KOPT-K1 (cell line): Measurements from ENCODE around the gene ZNF414.

Experiments
- H3K27ac ChIP-seq: fragments of 200-600 bp; sonication (generic); 2 replicates; pipeline ENCODE4 v1.5.1; 2016; ENCODE audit warnings: antibody characterized with exemption, mild to moderate bottlenecking, low read depth, low read length; ENCODE audit not compliant: poor library complexity, severe bottlenecking
- H3K36me3 ChIP-seq: fragments of 200-600 bp; sonication (generic); 2 replicates; pipeline ENCODE4 v1.5.1; 2017; ENCODE audit warnings: antibody characterized with exemption, mild to moderate bottlenecking, low read length, moderate library complexity; ENCODE audit not compliant: insufficient read depth
- H3K9me3 ChIP-seq: fragments of 200-600 bp; sonication (generic); 2 replicates; pipeline ENCODE4 v1.5.1; 2017; ENCODE audit warnings: antibody characterized with exemption, low read length, mild to moderate bottlenecking; ENCODE audit not compliant: insufficient read depth, poor library complexity, severe bottlenecking

The ZNF414 gene

GRCh38 chr19:8473648-8474476 is 40.1 kb downstream of the ZNF414 start:
- H3K27ac ChIP-seq: no peak overlapping the region
- H3K36me3 ChIP-seq: peaks cover 100% of the 10 kb centered on the region

GRCh38 chr19:8469613-8470368 is 44.2 kb downstream of the ZNF414 start:
- H3K9me3 ChIP-seq: no peaks in the 10 kb centered on the region
- peaks cover 100% of the 10 kb centered on the region for H3K36me3 ChIP-seq
- H3K27ac ChIP-seq: no peak overlapping the region

More at GRCh38 chr19:8473648-8474476, 40.1 kb downstream of the ZNF414 start:
- H3K9me3 ChIP-seq: no peaks in the 10 kb centered on the region

GRCh38 chr19:8468761-8469373 is 45.1 kb downstream of the ZNF414 start:
- Histone ChIP-seq H3K9me3 (no peaks in the 10 kb centered on the region), H3K36me3 (peaks cover 100% of the 10 kb centered on the region), H3K27ac (no peak overlapping the region)

- Histone ChIP-seq H3K36me3 (peaks cover 100% of the 10 kb centered on the region), H3K9me3 (no peaks in the 10 kb centered on the region), H3K27ac (no peak overlapping the region)
These were observed 45.8 kb downstream of the ZNF414 start for GRCh38 chr19:8468124-8468523.

GRCh38 chr19:8466018-8466417 is 47.9 kb downstream of the ZNF414 start:
- no peak overlapping the region for H3K27ac ChIP-seq
- H3K36me3 ChIP-seq: peaks cover 100% of the 10 kb centered on the region
- H3K9me3 ChIP-seq: no peaks in the 10 kb centered on the region

- Histone ChIP-seq H3K27ac (no peak overlapping the region), H3K9me3 (no peaks in the 10 kb centered on the region), H3K36me3 (peaks cover 100% of the 10 kb centered on the region)
These were observed 50.6 kb downstream of the ZNF414 start for GRCh38 chr19:8463365-8463764.

GRCh38 chr19:8462571-8462970 is 51.4 kb downstream of the ZNF414 start:
- Histone ChIP-seq H3K27ac (no peak overlapping the region), H3K36me3 (peaks cover 100% of the 10 kb centered on the region), H3K9me3 (no peaks in the 10 kb centered on the region)

- Histone ChIP-seq H3K27ac (no peak overlapping the region), H3K36me3 (peaks cover 100% of the 10 kb centered on the region), H3K9me3 (no peaks in the 10 kb centered on the region)
These were observed 52.1 kb downstream of the ZNF414 start for GRCh38 chr19:8461891-8462290.

- Histone ChIP-seq H3K27ac (no peak overlapping the region), H3K36me3 (peaks cover 100% of the 10 kb centered on the region), H3K9me3 (no peaks in the 10 kb centered on the region)
These were observed 52.6 kb downstream of the ZNF414 start for GRCh38 chr19:8461376-8461775.

- peaks cover 100% of the 10 kb centered on the region for H3K36me3 ChIP-seq
- no peak overlapping the region for H3K27ac ChIP-seq
- no peaks in the 10 kb centered on the region for H3K9me3 ChIP-seq
These were observed 53.3 kb downstream of the ZNF414 start for GRCh38 chr19:8460516-8461298.
